GM23338 (cell line): ENCODE measurements around the gene OSBPL6. TPM values are rescaled to one million over a fixed set of nuclear protein-coding genes. Genes with fewer than 3 reads are reported as not detected.

Experiments
- ATAC-seq: fragments of 200-7000 bp; cut with Tn5 transposase; 3 replicates; pipeline ENCODE4 v1.9.1; 2020
- DNase-seq: peaks from one replicate; pipeline ENCODE4 v3.0.0-alpha.2; 2015; ENCODE audit warnings: low spot score
- H2AFZ ChIP-seq: fragments of 200-600 bp; sonication (generic); 2 replicates; pipeline ENCODE4 v1.8.0; 2016; ENCODE audit warnings: antibody characterized with exemption, mild to moderate bottlenecking, moderate library complexity
- H3F3A ChIP-seq: fragments of 200-600 bp; sonication (generic); replicated peaks from 2 replicates; pipeline ENCODE4 v1.8.0; 2017; ENCODE audit warnings: antibody characterized with exemption, mixed run types, low read depth
- H3K27ac ChIP-seq: fragments of 200-600 bp; sonication (generic); 2 replicates; pipeline ENCODE4 v1.6.1; 2016; ENCODE audit warnings: low read depth
- H3K27me3 ChIP-seq: fragments of 200-600 bp; sonication (generic); 2 replicates; pipeline ENCODE4 v1.8.0; 2016; ENCODE audit warnings: mild to moderate bottlenecking, mixed run types, moderate library complexity; ENCODE audit not compliant: insufficient read depth
- H3K36me3 ChIP-seq: fragments of 200-600 bp; sonication (generic); 2 replicates; pipeline ENCODE4 v1.8.0; 2016; ENCODE audit warnings: mild to moderate bottlenecking; ENCODE audit not compliant: insufficient read depth
- H3K4me1 ChIP-seq: fragments of 200-600 bp; sonication (generic); 2 replicates; pipeline ENCODE4 v1.8.0; 2016; ENCODE audit warnings: mild to moderate bottlenecking, moderate library complexity; ENCODE audit not compliant: insufficient read depth
- H3K4me2 ChIP-seq: fragments of 200-600 bp; sonication (generic); 2 replicates; pipeline ENCODE4 v1.7.1; 2017; ENCODE audit warnings: mixed run types
- H3K4me3 ChIP-seq: fragments of 200-600 bp; sonication (generic); 2 replicates; pipeline ENCODE4 v1.6.1; 2016; ENCODE audit warnings: mixed run types
- H3K79me2 ChIP-seq: fragments of 200-600 bp; sonication (generic); replicated peaks from 2 replicates; pipeline ENCODE4 v1.8.0; 2017; ENCODE audit warnings: mild to moderate bottlenecking; ENCODE audit not compliant: insufficient read depth
- H3K9me2 ChIP-seq: fragments of 200-600 bp; sonication (generic); 2 replicates; pipeline ENCODE4 v1.8.0; 2017; ENCODE audit not compliant: insufficient read depth
- H4K20me1 ChIP-seq: fragments of 200-600 bp; sonication (generic); replicated peaks from 2 replicates; pipeline ENCODE4 v1.8.0; 2017; ENCODE audit warnings: mild to moderate bottlenecking; ENCODE audit not compliant: insufficient read depth
- H3K27ac Mint-ChIP-seq: 2 replicates; pipeline ENCODE4 v1.8.0; 2020; ENCODE audit warnings: inconsistent platforms, mild to moderate bottlenecking, moderate library complexity, mixed read lengths
- H3K27me3 Mint-ChIP-seq: 3 replicates; pipeline ENCODE4 v1.8.0; 2022; ENCODE audit warnings: low read depth, mild to moderate bottlenecking, moderate library complexity, mixed read lengths, inconsistent platforms; ENCODE audit not compliant: insufficient read depth, poor library complexity
- H3K36me3 Mint-ChIP-seq: 3 replicates; pipeline ENCODE4 v1.8.0; 2021; ENCODE audit warnings: low read depth, mild to moderate bottlenecking, inconsistent platforms, moderate library complexity, mixed read lengths
- H3K4me1 Mint-ChIP-seq: 3 replicates; pipeline ENCODE4 v1.8.0; 2020; ENCODE audit warnings: mild to moderate bottlenecking, inconsistent platforms, mixed read lengths
- H3K4me3 Mint-ChIP-seq: 3 replicates; pipeline ENCODE4 v1.8.0; 2021; ENCODE audit warnings: moderate library complexity, mild to moderate bottlenecking, inconsistent platforms, mixed read lengths
- H3K9me3 Mint-ChIP-seq: 3 replicates; pipeline ENCODE4 v1.8.0; 2020; ENCODE audit warnings: moderate library complexity, mild to moderate bottlenecking, inconsistent platforms, mixed read lengths
- CREB1 ChIP-seq: fragments of 250-450 bp; sonication (Bioruptor Pico); IDR thresholded peaks from 2 replicates; pipeline ENCODE4 v1.5.0; 2020; ENCODE audit warnings: low read depth, mild to moderate bottlenecking, moderate library complexity
- CTCF ChIP-seq, 2 experiments: fragments of 200-600 bp in 1 of 2; sonication (generic) in 1 of 2; conservative IDR thresholded peaks; 2 replicates each; pipeline versions ENCODE4 v1.5.1 to v1.6.1; 2016 to 2017; ENCODE audit warnings: antibody characterized with exemption in 2 of 2, low read depth in 2 of 2, mild to moderate bottlenecking in 2 of 2, moderate library complexity in 1 of 2
- ETS1 ChIP-seq: IDR thresholded peaks from 2 replicates; pipeline ENCODE4 v1.6.1; 2016; ENCODE audit warnings: antibody characterized with exemption
- EZH2 ChIP-seq: fragments of 200-600 bp; sonication (generic); IDR thresholded peaks from one replicate; pipeline ENCODE4 v1.8.0; 2017; ENCODE audit warnings: antibody characterized with exemption, mild to moderate bottlenecking, low read depth; ENCODE audit not compliant: unreplicated experiment
- EZH2phosphoT487 ChIP-seq: fragments of 200-600 bp; sonication (generic); IDR thresholded peaks from one replicate; pipeline ENCODE4 v1.8.1; 2018; ENCODE audit warnings: antibody characterized with exemption; ENCODE audit not compliant: unreplicated experiment
- JUNB ChIP-seq: IDR thresholded peaks from one replicate; pipeline ENCODE4 v1.6.1; 2016; ENCODE audit warnings: antibody characterized with exemption; ENCODE audit not compliant: unreplicated experiment
- NANOG ChIP-seq: IDR thresholded peaks from 2 replicates; pipeline ENCODE4 v1.6.1; 2016; ENCODE audit warnings: antibody characterized with exemption, borderline replicate concordance
- POLR2AphosphoS5 ChIP-seq: IDR thresholded peaks from 2 replicates; pipeline ENCODE4 v1.6.1; 2016; ENCODE audit warnings: antibody characterized with exemption, low read depth
- REST ChIP-seq: IDR thresholded peaks from one replicate; pipeline ENCODE4 v1.6.1; 2018; ENCODE audit warnings: antibody characterized with exemption; ENCODE audit not compliant: unreplicated experiment
- STAT1 ChIP-seq: IDR thresholded peaks from one replicate; pipeline ENCODE4 v1.6.1; 2016; ENCODE audit warnings: antibody characterized with exemption; ENCODE audit not compliant: unreplicated experiment
- ZNF114 ChIP-seq: fragments of 250-450 bp; sonication (Bioruptor Pico); IDR thresholded peaks from 2 replicates; pipeline ENCODE4 v1.5.0; 2020; ENCODE audit warnings: mild to moderate bottlenecking, moderate library complexity
- ZNF331 ChIP-seq: fragments of 250-450 bp; sonication (Bioruptor Pico); IDR thresholded peaks from 2 replicates; pipeline ENCODE4 v1.5.0; 2020; ENCODE audit warnings: low read depth, mild to moderate bottlenecking, moderate library complexity
- ZNF462 ChIP-seq: fragments of 250-450 bp; sonication (Bioruptor Pico); IDR thresholded peaks from 2 replicates; pipeline ENCODE4 v1.5.0; 2020; ENCODE audit warnings: mild to moderate bottlenecking, moderate library complexity
- polyA plus RNA-seq: library from polyadenylated mRNA; unstranded; fragments of >200 nt; fragmentation: Nextera tagmentation; extraction: Ambion mirVana; gene quantifications from 2 replicates; pipeline ENCODE4 v1.2.1, GENCODE V29; 2016
- total RNA-seq: library from RNA; depleted of rRNA; stranded (reverse); fragments of >200 nt; shearing (Covaris generic); gene quantifications from 2 replicates; pipeline ENCODE4 v1.2.3, GENCODE V29; 2014

Gene OSBPL6
- total and polyA plus RNA-seq, 2 experiments from 2014 or later, result 6.0 to 8.5 TPM

GRCh38 chr2:178418426-178418825 lies 224.1 kb downstream of the OSBPL6 start:
- TF ChIP-seq NANOG, result no peak
- TF ChIP-seq REST, result no peak
- no peak for TF ChIP-seq STAT1
- TF ChIP-seq JUNB, result no peak
- TF ChIP-seq ZNF331 (CRISPR knock-in tag), result no peak
- no peak for TF ChIP-seq POLR2AphosphoS5
- no peak for TF ChIP-seq ZNF462 (CRISPR knock-in tag)
- no peak for TF ChIP-seq ZNF114 (CRISPR knock-in tag)
- TF ChIP-seq CTCF (conservative IDR thresholded peaks at IDR 0.05; ENCODE audit: low read depth in 2 of 2), result no peak
- TF ChIP-seq EZH2phosphoT487, result no peak
- TF ChIP-seq EZH2, result no peak
- no peak for TF ChIP-seq CREB1 (CRISPR knock-in tag)
- no peak for TF ChIP-seq ETS1
- no peak overlapping the region for H2AFZ ChIP-seq
- Mint-ChIP-seq H3K9me3 (no peaks in the 10 kb centered on the region), H3K4me1 (peaks cover 11% of the 10 kb centered on the region), H3K27me3 (peaks cover 5% of the 10 kb centered on the region), H3K27ac (no peak overlapping the region), H3K4me3 (no peak overlapping the region), H3K36me3 (no peaks in the 10 kb centered on the region)
- no peaks in the 10 kb centered on the region for H3K36me3 ChIP-seq
- ATAC-seq (no peak), DNase-seq (no peak)
- no peaks in the 10 kb centered on the region for H3F3A ChIP-seq
- H3K79me2 ChIP-seq, result peaks cover 7% of the 10 kb centered on the region; the same call in 1 of the 2 replicates
- H3K27ac ChIP-seq, result no peak overlapping the region
- H3K4me1 ChIP-seq, result no peaks in the 10 kb centered on the region
- H3K27me3 ChIP-seq, result no peaks in the 10 kb centered on the region
- no peak overlapping the region for H3K4me3 ChIP-seq
- H4K20me1 ChIP-seq, result no peaks in the 10 kb centered on the region
- no peak overlapping the region for H3K4me2 ChIP-seq
- no peaks in the 10 kb centered on the region for H3K9me2 ChIP-seq
